GM18873 (cell line): Measurements from ENCODE around the gene ARHGAP26.

ENCODE experiments used
- ATAC-seq: cut with Tn5 transposase; IDR thresholded peaks from one replicate; pipeline ENCODE4 v1.9.1; 2021; ENCODE audit warnings: mild to moderate bottlenecking, moderate library complexity, moderate number of reproducible peaks; ENCODE audit not compliant: unreplicated experiment, low FRiP score

ARHGAP26 gene

GRCh38 chr5:143237664-143238063 is 467.5 kb downstream of the ARHGAP26 start:
- no peak for ATAC-seq

- ATAC-seq, result no peak
These were observed 468.4 kb downstream of the ARHGAP26 start for GRCh38 chr5:143238620-143239019.

GRCh38 chr5:143239882-143240518 is 469.8 kb downstream of the ARHGAP26 start:
- ATAC-seq, result no peak

- no peak for ATAC-seq
These were observed 471.7 kb downstream of the ARHGAP26 start for GRCh38 chr5:143241892-143242291.

- ATAC-seq, result no peak
These were observed 472.9 kb downstream of the ARHGAP26 start for GRCh38 chr5:143243103-143243502.

GRCh38 chr5:143244000-143244736 is 474.0 kb downstream of the ARHGAP26 start:
- no peak for ATAC-seq

GRCh38 chr5:143244990-143245389 is 474.8 kb downstream of the ARHGAP26 start:
- ATAC-seq, result no peak

GRCh38 chr5:143245929-143246561 is 475.9 kb downstream of the ARHGAP26 start:
- ATAC-seq, result no peak

- no peak for ATAC-seq
These were observed 477.1 kb downstream of the ARHGAP26 start for GRCh38 chr5:143247134-143247815.

GRCh38 chr5:143248391-143248790 is 478.2 kb downstream of the ARHGAP26 start:
- no peak for ATAC-seq

GRCh38 chr5:143248822-143249579 is 478.8 kb downstream of the ARHGAP26 start:
- ATAC-seq, result no peak

- ATAC-seq, result no peak
These were observed 479.7 kb downstream of the ARHGAP26 start for GRCh38 chr5:143249851-143250250.

GRCh38 chr5:143251190-143251589 is 481.0 kb downstream of the ARHGAP26 start:
- no peak for ATAC-seq

GRCh38 chr5:143251946-143252345 is 481.8 kb downstream of the ARHGAP26 start:
- ATAC-seq, result no peak

GRCh38 chr5:143254819-143255218 is 484.6 kb downstream of the ARHGAP26 start:
- ATAC-seq, result no peak

- no peak for ATAC-seq
These were observed 488.5 kb downstream of the ARHGAP26 start for GRCh38 chr5:143258559-143259253.

GRCh38 chr5:143259254-143259605 is 489.1 kb downstream of the ARHGAP26 start:
- no peak for ATAC-seq

GRCh38 chr5:143261748-143262392 is 491.7 kb downstream of the ARHGAP26 start:
- ATAC-seq, result no peak

- ATAC-seq, result peak; percentile 50
These were observed 492.4 kb downstream of the ARHGAP26 start for GRCh38 chr5:143262393-143263174.
